Amygdala (tissue), 56 donors: ENCODE data around the gene GCK.

Source experiments
- DNase-seq, 56 donors: peaks; one replicate each; lab custom pipeline; 2025; lab: John Stamatoyannopoulos, UW

GCK gene

GRCh38 chr7:44158096-44158872 is 31.0 kb downstream of the GCK start:
- no peak for DNase-seq

- DNase-seq, result no peak
These were observed 31.8 kb downstream of the GCK start for GRCh38 chr7:44157116-44158080.

GRCh38 chr7:44156453-44157010 is 32.7 kb downstream of the GCK start:
- no peak for DNase-seq

DNA sequence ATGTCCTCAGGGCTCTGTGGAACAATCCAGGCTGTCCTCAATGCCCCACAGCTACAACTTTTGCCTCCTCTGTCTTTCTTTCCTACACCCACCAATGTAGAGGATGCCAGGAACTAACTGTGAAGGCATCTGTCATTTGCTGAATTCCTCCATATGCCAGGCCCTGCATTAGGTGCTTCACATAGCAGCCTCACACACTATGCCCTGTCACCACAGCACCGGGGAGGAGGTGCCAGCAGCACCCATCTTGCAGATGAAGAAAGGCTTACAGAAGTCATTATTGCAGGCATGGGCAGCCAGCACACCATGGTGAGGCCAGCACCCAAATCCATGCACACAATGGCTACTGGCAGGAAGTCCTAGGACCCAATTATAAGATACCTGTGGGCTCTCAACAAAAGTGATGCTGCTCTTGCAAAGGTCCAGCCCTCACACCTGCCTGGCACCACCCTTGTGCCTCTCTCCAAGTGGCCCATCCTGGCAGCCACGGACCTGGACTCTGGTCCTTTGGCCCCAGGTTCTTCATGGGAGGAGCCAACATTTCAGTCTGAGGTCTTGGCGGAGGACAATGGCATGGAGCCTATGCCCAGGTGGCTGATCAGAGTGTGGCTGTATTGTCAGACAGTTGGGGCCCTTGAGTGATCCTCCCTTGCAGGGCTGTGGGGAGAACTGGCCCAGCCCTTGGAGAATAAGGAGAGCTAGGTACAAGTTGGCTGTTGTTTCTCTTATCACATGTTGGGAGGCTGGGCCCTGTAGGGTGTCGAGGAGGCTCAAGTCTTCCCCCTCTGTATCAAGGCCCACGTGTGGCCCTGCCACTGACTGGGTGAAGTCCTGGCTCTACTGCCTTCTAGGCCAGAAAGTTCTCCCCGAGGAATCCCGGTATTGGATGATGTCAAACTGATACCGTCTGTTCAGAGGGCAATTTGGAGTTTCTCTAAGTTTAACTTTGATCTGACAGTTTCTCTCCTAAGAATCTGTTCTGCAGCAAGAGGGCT is 33.8 kb downstream of the GCK start:
- peak in 1 of 56 donors; percentile 8 for DNase-seq

- no peak for DNase-seq
These were observed 34.5 kb downstream of the GCK start for GRCh38 chr7:44154703-44155102.

DNA sequence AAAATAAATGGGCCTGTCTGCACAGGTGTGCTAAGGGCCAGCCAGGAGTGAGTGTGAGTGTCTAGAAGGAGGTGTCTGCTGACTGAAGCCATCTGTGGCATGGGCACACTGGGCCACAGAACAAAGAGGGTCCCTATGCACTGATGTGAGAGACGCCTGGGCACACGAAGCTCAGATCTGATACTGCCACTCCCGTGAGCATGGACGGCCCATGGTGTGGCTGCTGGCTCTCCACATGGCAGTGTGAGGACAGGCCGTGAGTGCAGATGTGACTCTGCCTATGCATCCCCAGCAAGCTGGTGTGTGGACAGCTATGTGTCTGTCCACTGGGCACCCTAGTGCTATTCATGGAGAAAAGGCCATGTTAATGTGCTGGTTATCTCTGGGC is 35.3 kb downstream of the GCK start:
- DNase-seq, result no peak

- no peak for DNase-seq
These were observed 36.0 kb downstream of the GCK start for GRCh38 chr7:44152971-44153947.

GRCh38 chr7:44151956-44152355 is 37.3 kb downstream of the GCK start:
- DNase-seq, result no peak

DNA sequence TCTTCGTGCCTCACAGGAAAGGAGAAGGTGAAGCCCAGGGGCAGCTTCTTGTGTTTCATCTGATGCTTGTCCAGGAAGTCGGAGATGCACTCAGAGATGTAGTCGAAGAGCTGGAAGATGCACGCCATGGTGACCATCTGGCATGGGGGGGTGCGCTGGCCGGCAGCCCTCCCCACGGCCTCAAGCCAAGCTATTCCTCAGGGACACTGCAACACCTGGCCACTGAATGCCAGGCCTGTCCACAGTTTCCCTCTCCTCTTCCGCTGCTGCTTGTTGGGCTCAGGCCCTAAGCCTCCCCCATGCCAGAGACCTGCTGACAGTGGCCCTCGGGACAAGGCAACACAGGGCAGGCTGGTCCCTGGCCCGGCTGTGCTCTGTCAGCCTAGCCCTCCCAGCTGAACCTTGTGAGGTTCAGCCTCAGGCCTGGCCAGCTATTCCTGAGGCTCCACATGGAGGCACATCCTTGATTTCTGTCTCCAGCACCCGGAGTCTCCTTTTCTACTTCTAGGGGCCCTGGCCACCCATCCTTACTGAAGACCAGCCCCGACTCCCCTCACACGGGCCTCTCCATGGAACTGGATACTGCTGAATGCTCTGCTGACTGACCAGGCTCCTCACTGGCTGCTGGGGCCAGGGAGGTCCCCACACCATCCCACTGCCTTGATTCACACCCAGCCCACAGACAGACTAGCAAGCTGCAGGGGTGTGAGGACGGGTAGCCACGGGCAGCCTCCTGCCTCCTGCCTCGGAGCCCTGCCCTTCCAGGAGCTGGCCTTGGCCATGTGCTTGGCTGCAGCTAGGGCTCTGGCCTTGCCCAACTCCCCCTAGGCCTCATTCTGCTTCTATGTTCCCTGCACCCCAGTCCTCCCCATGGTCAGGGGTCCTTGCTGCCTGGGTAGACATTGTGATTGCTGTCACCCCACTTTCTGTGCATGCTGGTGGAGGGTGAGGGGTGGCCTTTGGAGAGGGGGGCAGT is 38.0 kb downstream of the GCK start:
- no peak for DNase-seq

DNA sequence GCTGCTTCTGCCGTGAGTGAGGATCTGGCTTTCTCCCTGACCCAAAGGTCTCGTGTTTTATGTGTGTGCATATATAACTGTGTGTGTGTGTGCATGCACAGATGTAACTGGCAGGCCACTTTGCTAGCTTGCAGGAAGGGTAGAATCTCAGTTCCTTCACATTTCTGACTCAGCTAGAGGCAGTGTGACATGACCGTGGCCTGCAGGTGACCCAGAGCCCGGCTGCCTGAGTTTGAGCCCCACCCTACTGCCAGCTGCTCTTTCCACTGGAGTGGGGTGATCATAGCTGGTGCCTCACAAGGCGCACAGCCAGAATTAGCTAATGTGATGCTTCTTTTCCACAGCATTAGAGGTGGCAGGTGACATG is 38.8 kb downstream of the GCK start:
- no peak for DNase-seq

- DNase-seq, result no peak
These were observed 39.4 kb downstream of the GCK start for GRCh38 chr7:44149571-44150465.

DNA sequence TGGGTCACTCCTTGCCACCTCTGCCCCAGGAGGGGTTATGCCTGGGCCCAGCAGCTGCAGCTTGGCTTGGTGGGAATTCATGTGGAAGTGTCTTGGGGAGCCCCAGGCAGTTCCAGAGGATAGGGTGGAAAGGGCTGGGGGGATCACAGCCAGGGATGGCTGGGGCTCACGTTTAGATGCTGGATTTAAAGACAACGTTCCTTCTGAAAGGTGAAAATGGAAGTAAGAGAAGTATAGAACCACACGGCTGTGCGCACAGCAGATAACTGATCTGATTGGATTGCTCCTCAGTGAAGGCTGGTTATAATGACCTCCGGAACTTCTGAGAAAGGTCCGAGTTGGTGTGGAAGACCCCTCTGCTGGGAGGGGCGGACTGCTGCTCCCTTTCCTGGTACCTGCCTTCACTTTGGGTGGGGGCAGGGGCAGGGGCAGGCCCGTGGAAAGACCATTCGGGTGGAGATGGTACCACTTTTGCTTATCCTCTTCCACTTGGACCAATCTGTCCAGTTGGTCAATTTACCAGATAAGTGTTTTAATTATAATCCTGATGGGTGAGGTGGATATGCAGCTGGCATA is 40.2 kb downstream of the GCK start:
- DNase-seq, result no peak

DNA sequence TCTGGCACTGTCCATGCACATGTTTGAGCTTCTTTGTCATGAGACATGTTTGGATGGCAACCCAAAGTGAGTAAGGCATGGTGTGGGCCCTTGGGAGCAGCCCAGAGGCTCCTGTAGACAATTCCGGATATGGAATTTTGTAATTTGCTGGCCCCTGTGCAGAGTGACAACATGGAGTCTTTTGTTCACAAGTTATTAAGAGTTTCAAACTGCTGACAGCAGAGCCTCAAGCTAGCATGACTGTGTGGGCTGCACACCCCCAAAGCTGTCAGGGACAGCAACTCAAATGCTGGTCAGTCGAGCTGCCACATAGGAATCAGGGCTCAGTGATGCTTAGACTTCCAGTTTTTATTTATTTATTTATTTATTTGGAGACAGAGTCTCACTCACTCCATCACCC is 41.1 kb downstream of the GCK start:
- no peak for DNase-seq

DNA sequence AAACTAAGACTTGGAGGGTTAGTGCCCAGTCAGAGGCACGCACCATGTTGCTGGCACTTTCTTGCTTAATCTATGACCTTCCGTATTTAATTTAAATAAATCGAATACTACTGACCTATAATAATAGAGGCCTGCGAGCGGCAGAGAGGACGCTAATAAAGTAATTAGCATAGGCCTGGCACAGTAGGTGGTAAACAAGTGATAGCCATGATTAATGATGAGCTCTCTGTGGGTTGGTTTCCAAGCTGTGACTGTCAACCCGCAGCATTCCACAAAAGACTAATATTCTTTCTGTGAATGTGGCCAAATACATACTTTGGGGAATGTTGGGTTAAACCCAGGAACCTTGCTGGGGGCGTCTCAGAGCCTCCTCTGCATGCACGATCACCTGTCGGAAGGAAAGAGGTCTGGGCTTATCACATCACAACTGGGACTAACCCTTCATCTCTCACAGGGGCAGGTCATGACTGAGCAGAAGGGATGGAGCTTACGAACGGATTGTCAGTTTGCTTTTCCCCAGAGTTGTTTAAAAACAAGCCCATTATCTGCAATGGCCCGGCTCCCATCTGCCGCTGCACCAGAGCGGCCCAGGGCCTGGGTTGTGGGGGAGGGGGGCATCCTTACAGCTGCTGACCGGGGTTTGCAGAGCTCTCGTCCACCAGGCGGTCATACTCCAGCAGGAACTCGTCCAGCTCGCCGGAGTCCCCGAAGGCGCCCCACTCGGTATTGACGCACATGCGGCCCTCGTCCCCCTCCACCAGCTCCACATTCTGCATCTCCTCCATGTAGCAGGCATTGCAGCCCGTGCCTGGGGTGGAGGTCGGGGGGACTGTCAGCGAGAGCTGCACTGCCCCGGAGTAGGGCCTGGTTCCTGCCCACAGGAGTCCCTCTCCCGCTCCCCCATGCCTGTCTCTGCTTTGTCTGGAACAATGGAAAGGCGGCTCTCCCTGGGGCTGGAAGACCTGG is 41.9 kb downstream of the GCK start:
- DNase-seq, result peak in 9 of 56 donors; percentile 11 to 52 (median 28)
